Fibroblast of pulmonary artery (primary cell): ENCODE results near the gene CRYBB1.
A peak's percentile ranks its signal among the peaks of the same experiment; 100 is the strongest.

ENCODE experiments used
- DNase-seq: peaks from one replicate; pipeline ENCODE4 v3.0.0-alpha.2; 2010; ENCODE audit warnings: low read depth
- H3K4me3 ChIP-seq: replicated peaks from 2 replicates; pipeline ENCODE4 v1.5.1; 2011; ENCODE audit warnings: low read depth, mild to moderate bottlenecking, control low read depth, low read length, moderate library complexity
- CTCF ChIP-seq: IDR thresholded peaks from 2 replicates; pipeline ENCODE4 v1.5.1; 2011; ENCODE audit warnings: mild to moderate bottlenecking, control low read depth, low read length, inconsistent platforms; ENCODE audit errors: missing control alignments

CRYBB1 gene

GRCh38 chr22:26648528-26649388 lies 30.9 kb upstream of the CRYBB1 start:
- H3K4me3 ChIP-seq, result no peak overlapping the region
- DNase-seq, result no peak
- TF ChIP-seq CTCF, result no peak

- no peak for TF ChIP-seq CTCF
- no peak overlapping the region for H3K4me3 ChIP-seq
- no peak for DNase-seq
Observed at GRCh38 chr22:26648011-26648497, 30.2 kb upstream of the CRYBB1 start.

- TF ChIP-seq CTCF, result no peak
- DNase-seq, result peak; percentile 27
- H3K4me3 ChIP-seq, result no peak overlapping the region
Observed at GRCh38 chr22:26646158-26646557, 28.3 kb upstream of the CRYBB1 start.

- TF ChIP-seq CTCF, result no peak
- DNase-seq, result no peak
Observed at GRCh38 chr22:26643418-26644100, 25.7 kb upstream of the CRYBB1 start.

GRCh38 chr22:26642465-26643417 lies 24.9 kb upstream of the CRYBB1 start:
- no peak overlapping the region for H3K4me3 ChIP-seq
- TF ChIP-seq CTCF, result no peak
- no peak for DNase-seq

More at GRCh38 chr22:26643418-26644100, 25.7 kb upstream of the CRYBB1 start:
- H3K4me3 ChIP-seq, result no peak overlapping the region

GRCh38 chr22:26636296-26636695 lies 18.5 kb upstream of the CRYBB1 start:
- DNase-seq, result no peak
- H3K4me3 ChIP-seq, result no peak overlapping the region
- no peak for TF ChIP-seq CTCF
